K562 (cell line): ENCODE results near the gene FAM83F. TPM values are rescaled to one million over a fixed set of nuclear protein-coding genes. Genes with fewer than 3 reads are reported as not detected.

Experiments used
- CBX8 ChIP-seq: fragments of 200-600 bp; sonication (generic); IDR thresholded peaks from 2 replicates; pipeline ENCODE4 v1.6.1; 2012; ENCODE audit warnings: borderline replicate concordance, mixed run types, low read depth, mild to moderate bottlenecking, moderate library complexity, mixed read lengths, low read length, control low read depth, inconsistent platforms; ENCODE audit not compliant: poor library complexity, severe bottlenecking; ENCODE audit errors: extremely low read depth
- CHD1 ChIP-seq: fragments of 200-600 bp; sonication (generic); IDR thresholded peaks from one replicate; pipeline ENCODE4 v1.6.1; 2012; ENCODE audit warnings: mild to moderate bottlenecking, moderate library complexity, low read length, inconsistent platforms
- GTF2A2 ChIP-seq: IDR thresholded peaks from 2 replicates; pipeline ENCODE4 v1.6.1; 2016; ENCODE audit warnings: mild to moderate bottlenecking, missing genetic modification characterization, missing compliant biosample characterization
- HOMEZ ChIP-seq: fragments of 250-450 bp; sonication (Bioruptor Pico); IDR thresholded peaks from 2 replicates; pipeline ENCODE4 v1.4.0; 2020; ENCODE audit warnings: mild to moderate bottlenecking, moderate library complexity
- POLR2H ChIP-seq: IDR thresholded peaks from 2 replicates; pipeline ENCODE4 v1.6.1; 2016; ENCODE audit warnings: missing genetic modification characterization, low read depth, mild to moderate bottlenecking, control low read depth, missing compliant biosample characterization, moderate library complexity
- PPARD ChIP-seq: fragments of 250-450 bp; sonication (Bioruptor Pico); IDR thresholded peaks from 2 replicates; pipeline ENCODE4 v1.8.0; 2022; ENCODE audit warnings: inconsistent platforms, mild to moderate bottlenecking, moderate library complexity
- STAG1 ChIP-seq: sonication (generic); formaldehyde crosslinking; IDR thresholded peaks from 2 replicates; pipeline ENCODE4 v1.5.0; 2020; ENCODE audit warnings: missing genetic modification reagents, borderline replicate concordance
- ZBTB40 ChIP-seq, 2 experiments: fragments of 450-650 bp in 1 of 2; sonication (generic) in 1 of 2; formaldehyde crosslinking in 1 of 2; IDR thresholded peaks; 2 replicates each; pipeline versions ENCODE4 v1.7.1 to v1.9.0; 2016 to 2022; ENCODE audit warnings: inconsistent platforms in 1 of 2, mild to moderate bottlenecking in 1 of 2, missing genetic modification reagents in 1 of 2
- ZKSCAN3 ChIP-seq: fragments of 250-450 bp; sonication (Bioruptor Pico); IDR thresholded peaks from 2 replicates; pipeline ENCODE4 v1.4.0; 2020
- ZNF57 ChIP-seq: fragments of 450-650 bp; formaldehyde crosslinking; IDR thresholded peaks from 2 replicates; pipeline ENCODE4 v1.4.0; 2020; ENCODE audit warnings: mild to moderate bottlenecking, moderate library complexity
- ZNF592 ChIP-seq: fragments of 450-650 bp; IDR thresholded peaks from 2 replicates; pipeline ENCODE4 v1.6.1; 2017; ENCODE audit warnings: antibody characterized with exemption, mild to moderate bottlenecking
- polyA plus RNA-seq, 8 experiments: library from polyadenylated mRNA; depleted of rRNA in 4 of 8; stranded (reverse) in 5 of 8; unstranded in 3 of 8; fragments of >200 nt; fragmentation: Nextera tagmentation in 2 of 8; fragmentation: Illumina TruSeq in 1 of 8; extraction: Ambion mirVana in 2 of 8; extraction: Trizol in 1 of 8; gene quantifications; 2 replicates each; pipeline versions ENCODE4 v1.2.1 to v1.2.3, GENCODE V29; 2011 to 2014; ENCODE audit warnings: inconsistent platforms in 1 of 8, missing spikeins in 1 of 8
- total RNA-seq, 7 experiments: library from RNA; depleted of rRNA in 6 of 7; stranded (reverse); fragments of >200 nt in 6 of 7; fragmentation: Illumina TruSeq in 2 of 7; extraction: Trizol in 2 of 7; gene quantifications; 2 replicates each; pipeline versions ENCODE4 v1.2.1 to v1.2.3, GENCODE V29; 2011 to 2021; ENCODE audit warnings: low replicate concordance in 1 of 7

FAM83F gene
- total and polyA plus RNA-seq, 9 of the 15 experiments (the other 6 are each of a cell fraction or from before 2014, with no cell fraction given), result under 0.01 to 0.13 (median 0.04) TPM; not detected in 1

GRCh38 chr22:40044102-40044869 lies 49.5 kb downstream of the FAM83F start (continued):
- TF ChIP-seq ZNF592 (no peak), ZKSCAN3 (CRISPR knock-in tag) (no peak), GTF2A2 (tag) (no peak), ZNF57 (CRISPR knock-in tag) (no peak), POLR2H (tag) (peak; percentile 93), HOMEZ (CRISPR knock-in tag) (no peak), ZBTB40 (IDR thresholded peaks at IDR 0.05) (peak; percentile 55; the same call in 1 of the 2 replicates), ZBTB40 (CRISPR knock-in tag; IDR thresholded peaks at IDR 0.05) (no peak), CHD1 (no peak), CBX8 (no peak), STAG1 (CRISPR knock-in tag) (no peak), PPARD (CRISPR knock-in tag) (no peak)
